HepG2 (cell line): ENCODE data around the gene ADGRD1. TPM values are rescaled to one million over a fixed set of nuclear protein-coding genes. Genes with fewer than 3 reads are reported as not detected.

Experiments
- ATAC-seq: fragments of 200-7000 bp; cut with Tn5 transposase; 3 replicates; pipeline ENCODE4 v1.9.1; 2020; ENCODE audit warnings: mild to moderate bottlenecking, moderate library complexity
- BruUV-seq: library from RNA; stranded (reverse); fragments of 400-500 nt; replicated peaks from 2 replicates; lab custom pipeline; 2021; lab: Mats Ljungman, UMichigan
- CTCF ChIA-PET: fragments of 300-600 bp; formaldehyde crosslinking; extraction: SDS; loops from one replicate; lab custom pipeline; 2021; ENCODE audit warnings: low total read pairs, inconsistent platforms, low intra/inter-chr PET ratio; lab: Yijun Ruan, JAX
- POLR2A ChIA-PET: fragments of 350-600 bp; sonication (Branson Sonifier 250); formaldehyde crosslinking; loops from one replicate; lab custom pipeline; 2020; ENCODE audit warnings: antibody characterized with exemption, inconsistent platforms; lab: Yijun Ruan, JAX
- DNase-seq: peaks from one replicate; pipeline ENCODE4 v3.0.0-alpha.2; 2015; ENCODE audit warnings: low spot score
- FAIRE-seq: peaks from 3 replicates; lab custom pipeline; 2011; peaks lifted over from hg19 to GRCh38; lab: Jason Lieb, UNC
- H2AFZ ChIP-seq: one replicate; pipeline ENCODE4 v1.6.1; 2011; ENCODE audit warnings: low read length, inconsistent platforms
- H3K27ac ChIP-seq: fragments of 300-600 bp; 3 replicates; pipeline ENCODE4 v1.8.0; 2011; ENCODE audit warnings: mixed run types, mild to moderate bottlenecking, mixed read lengths, low read length, inconsistent platforms; ENCODE audit not compliant: insufficient read depth; ENCODE audit errors: extremely low read length
- H3K27me3 ChIP-seq, 2 experiments: fragments of 200-600 bp in 1 of 2; 2 replicates in 1 of 2; 3 replicates in 1 of 2; pipeline versions ENCODE4 v1.6.0 to v1.8.0; 2011; ENCODE audit warnings: low read length in 2 of 2, mild to moderate bottlenecking in 2 of 2, moderate library complexity in 2 of 2, inconsistent platforms in 1 of 2; ENCODE audit not compliant: insufficient read depth in 2 of 2, control insufficient read depth in 1 of 2
- H3K36me3 ChIP-seq, 2 experiments: fragments of 200-600 bp in 1 of 2; replicated peaks in 1 of 2; 2 replicates in 1 of 2; 3 replicates in 1 of 2; pipeline versions ENCODE4 v1.5.1 to v1.8.0; 2011; ENCODE audit warnings: low read length in 2 of 2, inconsistent platforms in 1 of 2; ENCODE audit not compliant: insufficient read depth in 2 of 2, control insufficient read depth in 1 of 2
- H3K4me1 ChIP-seq: 2 replicates; pipeline ENCODE4 v1.5.1; 2012; ENCODE audit warnings: low read length, inconsistent platforms; ENCODE audit not compliant: insufficient read depth
- H3K4me2 ChIP-seq: 2 replicates; pipeline ENCODE4 v1.6.0; 2011; ENCODE audit warnings: low read depth, low read length, inconsistent platforms
- H3K4me3 ChIP-seq, 3 experiments: fragments of 200-600 bp in 1 of 3; sonication (generic), shearing (Covaris generic) in 1 of 3; replicated peaks in 1 of 3; 2 replicates each; pipeline ENCODE4 v1.5.1; 2011 to 2016; ENCODE audit warnings: low read length in 3 of 3, inconsistent platforms in 2 of 3, low read depth in 2 of 3, mild to moderate bottlenecking in 2 of 3, control low read depth in 1 of 3, mixed read lengths in 1 of 3; ENCODE audit not compliant: insufficient read depth in 1 of 3
- H3K79me2 ChIP-seq: one replicate; pipeline ENCODE4 v1.6.1; 2011; ENCODE audit warnings: low read length, inconsistent platforms; ENCODE audit not compliant: insufficient read depth
- H3K9ac ChIP-seq: 2 replicates; pipeline ENCODE4 v1.6.0; 2011; ENCODE audit warnings: mild to moderate bottlenecking, low read depth, low read length, inconsistent platforms; ENCODE audit not compliant: insufficient read depth
- H3K9me3 ChIP-seq: 2 replicates; pipeline ENCODE4 v1.5.1; 2012; ENCODE audit warnings: mild to moderate bottlenecking, low read length
- H4K20me1 ChIP-seq: 2 replicates; pipeline ENCODE4 v1.6.0; 2011; ENCODE audit warnings: inconsistent platforms, mild to moderate bottlenecking, low read length, moderate library complexity; ENCODE audit not compliant: insufficient read depth
- PCBP1 ChIP-seq: fragments of 200-400 bp; formaldehyde crosslinking; IDR thresholded peaks from 2 replicates; pipeline ENCODE4 v1.6.1; 2017; ENCODE audit warnings: mild to moderate bottlenecking, low read depth, low read length, borderline replicate concordance
- RBFOX2 ChIP-seq: fragments of 200-400 bp; formaldehyde crosslinking; IDR thresholded peaks from 2 replicates; pipeline ENCODE4 v1.6.1; 2017; ENCODE audit warnings: low read depth, mild to moderate bottlenecking, low read length
- SCMH1 ChIP-seq: sonication (generic); formaldehyde crosslinking; IDR thresholded peaks from 2 replicates; pipeline ENCODE4 v1.9.0; 2021; ENCODE audit warnings: missing genetic modification reagents, mild to moderate bottlenecking, borderline replicate concordance
- ZFP36L2 ChIP-seq: sonication (generic); formaldehyde crosslinking; IDR thresholded peaks from 2 replicates; pipeline ENCODE4 v1.4.0; 2020; ENCODE audit warnings: missing genetic modification reagents
- ZNF431 ChIP-seq: sonication (generic); formaldehyde crosslinking; IDR thresholded peaks from 2 replicates; pipeline ENCODE4 v1.9.0; 2022; ENCODE audit warnings: missing genetic modification reagents, low read depth, mild to moderate bottlenecking, borderline replicate concordance
- WGBS: methylation state at CpG from one replicate; pipeline ENCODE4 v1.1.6; 2017; ENCODE audit warnings: low lambda C conversion rate; 5-methylcytosine and 5-hydroxymethylcytosine counted together
- in situ Hi-C: cut with HindIII; loops from 2 replicates; pipeline ENCODE4 v1.10.0; 2017; ENCODE audit warnings: low pct_unique_long_range_greater_than_20kb; ENCODE audit not compliant: extremely low pct_ligation_motif_present
- intact Hi-C: fragments of 100-400 bp; cut with micrococcal nuclease; formaldehyde crosslinking; loops from one replicate; pipeline ENCODE4 v1.10.0; 2022; ENCODE audit not compliant: unreplicated experiment
- polyA plus RNA-seq, 8 experiments: library from polyadenylated mRNA; depleted of rRNA in 3 of 8; stranded (reverse) in 7 of 8; unstranded in 1 of 8; fragments of >200 nt; fragmentation: Illumina TruSeq in 4 of 8; extraction: Trizol in 4 of 8; gene quantifications; 2 replicates each; pipeline versions ENCODE4 v1.2.1 to v1.2.3, GENCODE V29; 2011 to 2016; ENCODE audit warnings: low read depth in 4 of 8, missing spikeins in 1 of 8, mixed read lengths in 1 of 8; ENCODE audit not compliant: insufficient read depth in 1 of 8
- total RNA-seq, 5 experiments: library from RNA; depleted of rRNA; stranded (reverse); fragments of >200 nt; fragmentation: Illumina TruSeq; extraction: Trizol; gene quantifications; 2 replicates each; pipeline ENCODE4 v1.2.3, GENCODE V29; 2016; ENCODE audit warnings: low read depth in 1 of 5
- TF ChIP-seq, protein P1 (sequence below): fragments of 450-650 bp; IDR thresholded peaks from 2 replicates; pipeline ENCODE4 v1.6.1; 2016
- TF ChIP-seq, protein P2 (sequence below): sonication (generic); formaldehyde crosslinking; IDR thresholded peaks from 2 replicates; pipeline ENCODE4 v1.5.0; 2020; ENCODE audit warnings: missing genetic modification reagents, mild to moderate bottlenecking, borderline replicate concordance

ADGRD1 gene
- total and polyA plus RNA-seq, 2 of the 13 experiments (the other 11 are each of a cell fraction or from before 2014, with no cell fraction given) = 0.46 to 12.4 TPM

DNA sequence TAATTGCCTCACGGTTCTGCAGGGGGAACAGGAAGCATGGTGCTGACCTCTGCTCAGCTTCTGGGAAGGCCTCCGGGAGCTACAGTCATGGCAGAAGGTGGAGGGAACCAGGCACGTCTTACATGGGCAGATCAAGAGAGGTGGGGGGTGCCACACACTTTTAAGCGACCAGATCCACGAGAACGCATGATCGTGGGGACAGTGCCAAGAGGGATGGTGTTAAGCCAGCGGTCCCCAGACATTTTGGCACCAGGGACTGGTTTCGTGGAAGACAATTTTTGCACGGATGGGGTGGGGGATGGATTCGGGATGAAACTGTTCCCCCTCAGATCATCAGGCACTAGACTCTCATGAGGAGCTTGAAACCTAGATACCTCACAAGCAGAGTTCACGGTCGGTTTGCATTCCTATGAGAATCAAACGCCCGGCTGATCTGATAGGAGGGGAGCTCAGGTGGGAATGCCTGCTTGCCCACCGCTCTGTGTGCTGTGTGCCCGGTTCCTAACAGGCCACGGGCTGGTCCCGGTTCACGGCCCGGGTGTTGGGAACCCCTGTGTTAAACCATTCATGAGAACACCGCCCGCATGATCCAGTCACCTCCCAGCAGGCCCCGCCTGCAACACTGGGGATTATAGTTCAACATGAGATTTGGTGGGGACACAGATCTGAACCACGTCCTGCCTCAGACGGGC, 96.9 kb downstream of the ADGRD1 start:
- Histone ChIP-seq H3K79me2 (no peaks in the 10 kb centered on the region), H3K27ac (no peak overlapping the region), H3K36me3 (no peaks in the 10 kb centered on the region), H2AFZ (no peak overlapping the region), H4K20me1 (no peaks in the 10 kb centered on the region), H3K4me2 (no peak overlapping the region), H3K9me3 (no peaks in the 10 kb centered on the region), H3K27me3 (no peaks in the 10 kb centered on the region), H3K4me3 (no peak overlapping the region), H3K4me1 (no peaks in the 10 kb centered on the region), H3K9ac (no peak overlapping the region)
- POLR2A ChIA-PET = no interaction called here
- no peak for TF ChIP-seq ZNF431 (CRISPR knock-in tag)
- TF ChIP-seq ZFP36L2 (CRISPR knock-in tag) = no peak
- no peak for TF ChIP-seq SCMH1
- no peak for TF ChIP-seq RBFOX2
- TF ChIP-seq, protein P1, sequence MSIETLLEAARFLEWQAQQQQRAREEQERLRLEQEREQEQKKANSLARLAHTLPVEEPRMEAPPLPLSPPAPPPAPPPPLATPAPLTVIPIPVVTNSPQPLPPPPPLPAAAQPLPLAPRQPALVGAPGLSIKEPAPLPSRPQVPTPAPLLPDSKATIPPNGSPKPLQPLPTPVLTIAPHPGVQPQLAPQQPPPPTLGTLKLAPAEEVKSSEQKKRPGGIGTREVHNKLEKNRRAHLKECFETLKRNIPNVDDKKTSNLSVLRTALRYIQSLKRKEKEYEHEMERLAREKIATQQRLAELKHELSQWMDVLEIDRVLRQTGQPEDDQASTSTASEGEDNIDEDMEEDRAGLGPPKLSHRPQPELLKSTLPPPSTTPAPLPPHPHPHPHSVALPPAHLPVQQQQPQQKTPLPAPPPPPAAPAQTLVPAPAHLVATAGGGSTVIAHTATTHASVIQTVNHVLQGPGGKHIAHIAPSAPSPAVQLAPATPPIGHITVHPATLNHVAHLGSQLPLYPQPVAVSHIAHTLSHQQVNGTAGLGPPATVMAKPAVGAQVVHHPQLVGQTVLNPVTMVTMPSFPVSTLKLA = no peak
- intact Hi-C loops = no loop called here
- in situ Hi-C loops = no loop called here
- no peak for FAIRE-seq
- no TSS peak for BruUV-seq
- DNase-seq = no peak
- CTCF ChIA-PET = no interaction called here
- no peak for ATAC-seq
- WGBS = 87% methylated on average over 25 of the region's 26 CpGs

DNA sequence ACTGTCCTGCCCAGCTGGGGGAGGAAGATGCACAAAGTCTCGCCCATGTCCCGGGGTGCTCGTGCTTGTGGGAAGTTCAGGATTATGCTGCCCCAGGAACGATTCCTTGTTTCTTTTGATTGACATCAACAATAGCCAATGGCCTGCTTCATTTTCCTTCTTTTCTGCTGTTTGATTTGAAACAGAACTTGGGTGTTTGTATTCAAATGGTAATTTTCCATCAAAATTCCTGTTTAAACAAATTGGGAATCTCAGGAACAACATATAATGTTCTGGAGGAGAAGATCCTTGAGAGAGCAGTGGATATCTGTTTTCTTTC, 97.4 kb downstream of the ADGRD1 start:
- BruUV-seq = no TSS peak

More for the DNA sequence above, 97.4 kb downstream of the ADGRD1 start:
- Histone ChIP-seq H3K79me2 (no peaks in the 10 kb centered on the region), H3K9ac (no peak overlapping the region), H3K27me3 (no peaks in the 10 kb centered on the region), H3K27ac (no peak overlapping the region), H3K36me3 (no peaks in the 10 kb centered on the region), H3K4me1 (no peaks in the 10 kb centered on the region), H3K4me3 (no peak overlapping the region), H2AFZ (no peak overlapping the region), H4K20me1 (no peaks in the 10 kb centered on the region)
- in situ Hi-C loops (no loop called here), intact Hi-C loops (no loop called here)
- WGBS = 84% methylated on average over 4 of the region's 4 CpGs
- CTCF ChIA-PET = no interaction called here
- no peak for ATAC-seq
- no peak for TF ChIP-seq PCBP1
- TF ChIP-seq, protein P2, sequence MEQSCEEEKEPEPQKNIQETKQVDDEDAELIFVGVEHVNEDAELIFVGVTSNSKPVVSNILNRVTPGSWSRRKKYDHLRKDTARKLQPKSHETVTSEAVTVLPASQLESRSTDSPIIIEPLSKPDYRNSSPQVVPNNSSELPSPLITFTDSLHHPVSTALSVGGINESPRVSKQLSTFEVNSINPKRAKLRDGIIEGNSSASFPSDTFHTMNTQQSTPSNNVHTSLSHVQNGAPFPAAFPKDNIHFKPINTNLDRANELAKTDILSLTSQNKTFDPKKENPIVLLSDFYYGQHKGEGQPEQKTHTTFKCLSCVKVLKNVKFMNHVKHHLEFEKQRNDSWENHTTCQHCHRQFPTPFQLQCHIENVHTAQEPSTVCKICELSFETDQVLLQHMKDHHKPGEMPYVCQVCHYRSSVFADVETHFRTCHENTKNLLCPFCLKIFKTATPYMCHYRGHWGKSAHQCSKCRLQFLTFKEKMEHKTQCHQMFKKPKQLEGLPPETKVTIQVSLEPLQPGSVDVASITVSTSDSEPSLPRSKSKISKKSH (CRISPR knock-in tag) = no peak
- TF ChIP-seq, all 625 proteins: peak for 0
- DNase-seq (no peak), FAIRE-seq (no peak)
- no peaks in the 10 kb centered on the region for H3K9me3 ChIP-seq
- POLR2A ChIA-PET = no interaction called here
- H3K4me2 ChIP-seq = no peak overlapping the region
